Lower lobe of right lung (tissue), 2 donors: ENCODE measurements around the gene CNTN3. TPM values are rescaled to one million over a fixed set of nuclear protein-coding genes. Genes with fewer than 3 reads are reported as not detected.
A peak's percentile ranks its signal among the peaks of the same experiment; 100 is the strongest.

Source experiments
- ATAC-seq, 2 donors: fragments of 200-7000 bp; cut with Tn5 transposase; one replicate each; pipeline ENCODE4 v1.9.1; 2020 to 2022; ENCODE audit warnings: mild to moderate bottlenecking in 2 of 2, moderate library complexity in 2 of 2
- DNase-seq: peaks from one replicate; pipeline ENCODE4 v3.0.0-alpha.2; 2020
- H3K27ac ChIP-seq: fragments of 200-600 bp; one replicate; pipeline ENCODE4 v1.8.0; 2022
- H3K27me3 ChIP-seq: fragments of 200-600 bp; one replicate; pipeline ENCODE4 v1.8.0; 2022; ENCODE audit warnings: low read depth
- H3K36me3 ChIP-seq: fragments of 200-600 bp; one replicate; pipeline ENCODE4 v1.8.0; 2022; ENCODE audit warnings: mild to moderate bottlenecking
- H3K4me1 ChIP-seq: fragments of 200-600 bp; one replicate; pipeline ENCODE4 v1.8.0; 2022
- H3K4me3 ChIP-seq: fragments of 200-600 bp; one replicate; pipeline ENCODE4 v1.8.0; 2022; ENCODE audit warnings: mild to moderate bottlenecking
- H3K9me3 ChIP-seq: fragments of 200-600 bp; one replicate; pipeline ENCODE4 v1.8.0; 2022
- intact Hi-C: fragments of 100-400 bp; cut with DNase I; formaldehyde crosslinking; loops from one replicate; pipeline ENCODE4 v1.11.0; 2022
- long read RNA-seq: library from polyadenylated mRNA; unstranded; transcript quantifications from one replicate; pipeline ENCODE4 v2.0.0, GENCODE V29; 2021
- total RNA-seq: library from RNA; stranded (reverse); fragmentation: NEBNext Ultra II Directional; extraction: Animal tissue kit (Norgen Biotek cat#: 25700); gene quantifications from one replicate; pipeline ENCODE4 v1.2.1, GENCODE V29; 2021
- TF ChIP-seq, protein P1 (sequence below): fragments of 200-600 bp; IDR thresholded peaks from one replicate; pipeline ENCODE4 v1.8.0; 2022; ENCODE audit warnings: antibody characterized with exemption, mild to moderate bottlenecking
- donor health status: DM: no; HTN: yes; CAD: no; lungs with severe emphysema.

Gene CNTN3
- total RNA-seq, result 1.9 TPM
- long read RNA-seq, partial matches to known transcripts, result 2 of 3 reads
- long read RNA-seq, other reads (novel, unspliced or antisense), result 1 of 3 reads

- Histone ChIP-seq H3K27ac (no peak within 1 kb of the TSS), H3K4me1 (no peaks in the 10 kb centered on the region), H3K27me3 (peaks cover 17% of the 10 kb centered on the region), H3K36me3 (no peaks in the 10 kb centered on the region), H3K4me3 (peak within 1 kb of the TSS; percentile 49), H3K9me3 (no peaks in the 10 kb centered on the region)
- DNase-seq (peak; percentile 48), ATAC-seq (peak; percentile 67 to 86)
- TF ChIP-seq, protein P1, sequence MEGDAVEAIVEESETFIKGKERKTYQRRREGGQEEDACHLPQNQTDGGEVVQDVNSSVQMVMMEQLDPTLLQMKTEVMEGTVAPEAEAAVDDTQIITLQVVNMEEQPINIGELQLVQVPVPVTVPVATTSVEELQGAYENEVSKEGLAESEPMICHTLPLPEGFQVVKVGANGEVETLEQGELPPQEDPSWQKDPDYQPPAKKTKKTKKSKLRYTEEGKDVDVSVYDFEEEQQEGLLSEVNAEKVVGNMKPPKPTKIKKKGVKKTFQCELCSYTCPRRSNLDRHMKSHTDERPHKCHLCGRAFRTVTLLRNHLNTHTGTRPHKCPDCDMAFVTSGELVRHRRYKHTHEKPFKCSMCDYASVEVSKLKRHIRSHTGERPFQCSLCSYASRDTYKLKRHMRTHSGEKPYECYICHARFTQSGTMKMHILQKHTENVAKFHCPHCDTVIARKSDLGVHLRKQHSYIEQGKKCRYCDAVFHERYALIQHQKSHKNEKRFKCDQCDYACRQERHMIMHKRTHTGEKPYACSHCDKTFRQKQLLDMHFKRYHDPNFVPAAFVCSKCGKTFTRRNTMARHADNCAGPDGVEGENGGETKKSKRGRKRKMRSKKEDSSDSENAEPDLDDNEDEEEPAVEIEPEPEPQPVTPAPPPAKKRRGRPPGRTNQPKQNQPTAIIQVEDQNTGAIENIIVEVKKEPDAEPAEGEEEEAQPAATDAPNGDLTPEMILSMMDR, result no peak
- intact Hi-C loops, result no loop called here
Measured at GRCh38 chr3:74614107-74614967, at the start of gene CNTN3. CNTN3 (minus strand) TSS chr3:74614659; CDS start chr3:74521112, 93,547 bp downstream.

GRCh38 chr3:74663178-74663577, 48.7 kb upstream of the CNTN3 start:
- Histone ChIP-seq H3K4me1 (no peaks in the 10 kb centered on the region), H3K4me3 (no peak overlapping the region), H3K27ac (no peak overlapping the region), H3K27me3 (no peaks in the 10 kb centered on the region), H3K9me3 (no peaks in the 10 kb centered on the region), H3K36me3 (no peaks in the 10 kb centered on the region)
- intact Hi-C loops, result no loop called here
- no peak for ATAC-seq
- no peak for DNase-seq
- TF ChIP-seq, protein P1, result no peak

DNA sequence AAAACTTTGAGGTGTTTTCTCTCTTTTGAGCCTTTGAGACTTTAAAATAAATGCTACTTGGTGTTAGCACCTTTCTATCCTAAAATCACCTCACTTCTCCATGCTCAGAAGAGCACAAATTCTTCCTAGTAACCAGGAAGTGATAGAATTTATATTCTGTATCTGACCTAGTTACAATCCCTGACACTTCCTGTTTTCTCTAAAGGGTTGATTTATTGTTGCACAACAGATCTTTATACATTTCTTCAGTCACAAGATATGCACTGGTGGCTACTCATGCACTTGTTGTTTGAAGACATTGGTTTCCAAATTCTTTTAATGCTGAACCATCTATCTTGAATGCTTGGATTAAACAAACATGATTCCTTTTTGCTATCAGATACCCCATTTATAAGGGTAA, 47.2 kb upstream of the CNTN3 start:
- Histone ChIP-seq H3K36me3 (no peaks in the 10 kb centered on the region), H3K4me3 (no peak overlapping the region), H3K9me3 (no peaks in the 10 kb centered on the region), H3K27ac (no peak overlapping the region), H3K4me1 (no peaks in the 10 kb centered on the region), H3K27me3 (no peaks in the 10 kb centered on the region)
- DNase-seq, result no peak
- no peak for ATAC-seq
- TF ChIP-seq, protein P1, result no peak
- intact Hi-C loops, result no loop called here

GRCh38 chr3:74651885-74652284, 37.4 kb upstream of the CNTN3 start:
- intact Hi-C loops, result no loop called here
- ATAC-seq (no peak), DNase-seq (no peak)
- no peaks in the 10 kb centered on the region for H3K9me3 ChIP-seq
- no peak overlapping the region for H3K27ac ChIP-seq
- H3K4me3 ChIP-seq, result no peak overlapping the region
- H3K27me3 ChIP-seq, result no peaks in the 10 kb centered on the region
- H3K36me3 ChIP-seq, result no peaks in the 10 kb centered on the region
- H3K4me1 ChIP-seq, result no peaks in the 10 kb centered on the region
- TF ChIP-seq, protein P1, result no peak

- TF ChIP-seq, protein P1, result no peak
- Histone ChIP-seq H3K9me3 (no peaks in the 10 kb centered on the region), H3K36me3 (no peaks in the 10 kb centered on the region), H3K27ac (no peak overlapping the region), H3K4me1 (no peaks in the 10 kb centered on the region), H3K4me3 (no peak overlapping the region), H3K27me3 (no peaks in the 10 kb centered on the region)
- DNase-seq (no peak), ATAC-seq (no peak)
- intact Hi-C loops, result no loop called here
Measured at GRCh38 chr3:74651292-74651691, 36.8 kb upstream of the CNTN3 start.
